Esophagus muscularis mucosa (tissue), 4 donors: Measurements from ENCODE around the gene CAPN1. TPM values are rescaled to one million over a fixed set of nuclear protein-coding genes. Genes with fewer than 3 reads are reported as not detected.

Experiments
- DNase-seq: peaks from one replicate; pipeline ENCODE4 v3.0.0-alpha.2; 2017; ENCODE audit errors: extremely low spot score
- H3K27ac ChIP-seq, 4 donors: fragments of 200-600 bp; sonication (generic); replicated peaks in 1 of 4; 1 replicate in 3 of 4; 2 replicates in 1 of 4; pipeline ENCODE4 v1.5.1; 2016 to 2019; ENCODE audit warnings: mild to moderate bottlenecking in 1 of 4
- H3K27me3 ChIP-seq, 4 donors: fragments of 200-600 bp; sonication (generic); one replicate each; pipeline versions ENCODE4 v1.5.1 to v1.6.0; 2016 to 2019
- H3K36me3 ChIP-seq, 4 donors: fragments of 200-600 bp; sonication (generic); one replicate each; pipeline ENCODE4 v1.5.1; 2016 to 2019
- H3K4me1 ChIP-seq, 4 donors: fragments of 200-600 bp; sonication (generic); one replicate each; pipeline ENCODE4 v1.5.1; 2016 to 2019
- H3K4me3 ChIP-seq, 4 donors: fragments of 200-600 bp; sonication (generic); 1 replicate in 2 of 4; 2 replicates in 2 of 4; pipeline ENCODE4 v1.5.1; 2016 to 2019; ENCODE audit warnings: mild to moderate bottlenecking in 4 of 4, moderate library complexity in 1 of 4
- H3K9me3 ChIP-seq, 4 donors: fragments of 200-600 bp; sonication (generic); 1 replicate in 3 of 4; 2 replicates in 1 of 4; pipeline ENCODE4 v1.5.1; 2016 to 2019
- CTCF ChIP-seq, 3 experiments: fragments of 200-600 bp in 2 of 3; fragments of 450-650 bp in 1 of 3; sonication (generic) in 2 of 3; IDR thresholded peaks; one replicate each; pipeline ENCODE4 v1.5.1; 2017 to 2019; ENCODE audit warnings: antibody characterized with exemption in 3 of 3, mild to moderate bottlenecking in 2 of 3, moderate library complexity in 1 of 3
- EP300 ChIP-seq: sonication (generic); formaldehyde crosslinking; IDR thresholded peaks from one replicate; pipeline ENCODE4 v1.6.1; 2017; ENCODE audit warnings: antibody characterized with exemption
- POLR2A ChIP-seq: fragments of 450-650 bp; IDR thresholded peaks from one replicate; pipeline ENCODE4 v1.6.1; 2017; ENCODE audit warnings: antibody characterized with exemption, moderate library complexity, mild to moderate bottlenecking, low read depth
- POLR2AphosphoS5 ChIP-seq, 2 donors: sonication (generic); formaldehyde crosslinking; IDR thresholded peaks; one replicate each; pipeline ENCODE4 v1.6.1; 2017; ENCODE audit warnings: antibody characterized with exemption in 2 of 2
- WGBS: methylation state at CpG from one replicate; pipeline ENCODE4 v1.1.5; 2018; 5-methylcytosine and 5-hydroxymethylcytosine counted together
- intact Hi-C: fragments of 100-400 bp; cut with DNase I; formaldehyde crosslinking; loops from one replicate; pipeline ENCODE4 v1.15.1; 2023
- total RNA-seq, 4 donors: library from RNA; depleted of rRNA; stranded (reverse); fragments of >200 nt; gene quantifications; one replicate each; pipeline versions ENCODE4 v1.1.0 to v1.2.1, GENCODE V29; 2016

The CAPN1 gene
- total RNA-seq, 4 donors from 2014 or later = 95.9 to 246 (median 167) TPM

- Histone ChIP-seq H3K4me1 (peaks cover 0 to 7% (median under 1%) of the 10 kb centered on the region in 4 donors), H3K27ac (no peak overlapping the region)
- WGBS = 76% methylated on average over 11 of the region's 16 CpGs
Observed at GRCh38 chr11:65214212-65214845, 32.6 kb downstream of the CAPN1 start.

GRCh38 chr11:65215441-65216076 lies 33.8 kb downstream of the CAPN1 start:
- TF ChIP-seq POLR2A = no peak
- TF ChIP-seq EP300 = no peak
- no peak for TF ChIP-seq POLR2AphosphoS5 (IDR thresholded peaks at IDR 0.05)
- no peak for TF ChIP-seq CTCF (IDR thresholded peaks at IDR 0.05)
- H3K4me1 ChIP-seq = peaks cover 0 to 11% (median 3%) of the 10 kb centered on the region in 4 donors
- H3K4me3 ChIP-seq = no peak overlapping the region
- no peaks in the 10 kb centered on the region for H3K27me3 ChIP-seq
- H3K27ac ChIP-seq = no peak overlapping the region
- intact Hi-C loops = no loop called here
- WGBS = 91% methylated on average over 24 of the region's 24 CpGs
- peaks cover 15 to 22% (median 19%) of the 10 kb centered on the region in 4 donors for H3K36me3 ChIP-seq
- DNase-seq = no peak
- H3K9me3 ChIP-seq = no peaks in the 10 kb centered on the region

More at GRCh38 chr11:65214212-65214845, 32.6 kb downstream of the CAPN1 start:
- Histone ChIP-seq H3K36me3 (peaks cover 27 to 34% (median 31%) of the 10 kb centered on the region in 4 donors), H3K9me3 (no peaks in the 10 kb centered on the region), H3K4me3 (no peak overlapping the region), H3K27me3 (no peaks in the 10 kb centered on the region)
- TF ChIP-seq POLR2A = no peak
- TF ChIP-seq CTCF (IDR thresholded peaks at IDR 0.05) = no peak
- no peak for TF ChIP-seq POLR2AphosphoS5 (IDR thresholded peaks at IDR 0.05)
- no peak for TF ChIP-seq EP300
- intact Hi-C loops = no loop called here
- DNase-seq = no peak

GRCh38 chr11:65216830-65217229 lies 35.1 kb downstream of the CAPN1 start:
- no peaks in the 10 kb centered on the region for H3K27me3 ChIP-seq
- WGBS = 83% methylated on average over 6 of the region's 6 CpGs
- no peak overlapping the region for H3K27ac ChIP-seq
- DNase-seq = no peak
- peaks cover 2 to 9% (median 6%) of the 10 kb centered on the region in 4 donors for H3K36me3 ChIP-seq
- intact Hi-C loops = no loop called here
- H3K4me1 ChIP-seq = peaks cover 0 to 11% (median 3%) of the 10 kb centered on the region in 4 donors
- no peaks in the 10 kb centered on the region for H3K9me3 ChIP-seq
- TF ChIP-seq CTCF (IDR thresholded peaks at IDR 0.05) = no peak
- TF ChIP-seq POLR2A = no peak
- no peak for TF ChIP-seq EP300
- no peak for TF ChIP-seq POLR2AphosphoS5 (IDR thresholded peaks at IDR 0.05)
- H3K4me3 ChIP-seq = no peak overlapping the region

GRCh38 chr11:65217441-65218423 lies 36.0 kb downstream of the CAPN1 start:
- Histone ChIP-seq H3K4me3 (no peak overlapping the region), H3K27ac (no peak overlapping the region), H3K36me3 (peaks cover 0 to under 1% (median 0%) of the 10 kb centered on the region in 4 donors), H3K27me3 (no peaks in the 10 kb centered on the region), H3K4me1 (peaks cover 0 to 11% (median 3%) of the 10 kb centered on the region in 4 donors), H3K9me3 (no peaks in the 10 kb centered on the region)
- 86% methylated on average over 15 of the region's 19 CpGs for WGBS
- intact Hi-C loops = no loop called here
- no peak for TF ChIP-seq EP300
- TF ChIP-seq POLR2A = no peak
- no peak for TF ChIP-seq POLR2AphosphoS5 (IDR thresholded peaks at IDR 0.05)
- TF ChIP-seq CTCF (IDR thresholded peaks at IDR 0.05) = no peak
- no peak for DNase-seq
